ENCODE data around the gene DACT2. TPM values are rescaled to one million over a fixed set of nuclear protein-coding genes. Genes with fewer than 3 reads are reported as not detected.
A peak's percentile ranks its signal among the peaks of the same experiment; 100 is the strongest.
"Not testable (repeated sequence)": the region's sequence is repeated elsewhere in the genome, so short reads cannot be mapped to it uniquely, and the experiment has no call there.

Gene DACT2
- polyA plus RNA-seq, 1 donor from 2014 or later, result not detected

- H3K9me3 Mint-ChIP-seq, result peaks cover 4 to 20% (median 6%) of the 10 kb centered on the region in 3 donors
- H3K36me3 Mint-ChIP-seq, result no peaks in the 10 kb centered on the region
- no peaks in the 10 kb centered on the region for H3K4me1 Mint-ChIP-seq
- H3K4me3 Mint-ChIP-seq, result no peak overlapping the region
- H3K27me3 Mint-ChIP-seq, result peaks cover 4% of the 10 kb centered on the region
- no peak overlapping the region for H3K27ac Mint-ChIP-seq
These were observed 39.4 kb upstream of the DACT2 start for GRCh38 chr6:168358842-168359420.

DNA sequence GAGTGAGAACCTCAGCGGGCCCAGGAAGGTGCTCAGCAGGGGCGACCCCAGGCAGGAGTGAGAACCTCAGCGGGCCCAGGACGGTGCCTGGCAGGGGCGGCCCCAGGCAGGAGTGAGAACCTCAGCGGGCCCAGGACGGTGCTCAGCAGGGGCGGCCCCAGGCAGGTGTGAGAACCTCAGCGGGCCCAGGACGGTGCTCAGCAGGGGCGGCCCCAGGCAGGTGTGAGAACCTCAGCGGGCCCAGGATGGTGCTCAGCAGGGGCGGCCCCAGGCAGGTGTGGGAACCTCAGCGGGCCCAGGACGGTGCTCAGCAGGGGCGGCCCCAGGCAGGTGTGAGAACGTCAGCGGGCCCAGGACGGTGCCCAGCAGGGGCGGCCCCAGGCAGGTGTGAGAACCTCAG lies 37.3 kb upstream of the DACT2 start:
- not testable (repeated sequence) for H3K4me1 Mint-ChIP-seq, H3K4me3 Mint-ChIP-seq, H3K27me3 Mint-ChIP-seq, H3K36me3 Mint-ChIP-seq, H3K27ac Mint-ChIP-seq
- peaks cover 4 to 18% (median 6%) of the 10 kb centered on the region in 3 donors for H3K9me3 Mint-ChIP-seq

GRCh38 chr6:168355716-168356522 lies 36.3 kb upstream of the DACT2 start:
- Mint-ChIP-seq H3K36me3 (no peaks in the 10 kb centered on the region), H3K4me3 (no peak overlapping the region), H3K9me3 (peaks cover 2 to 17% (median 3%) of the 10 kb centered on the region in 3 donors), H3K4me1 (no peaks in the 10 kb centered on the region), H3K27me3 (peaks cover 1% of the 10 kb centered on the region), H3K27ac (no peak overlapping the region)

DNA sequence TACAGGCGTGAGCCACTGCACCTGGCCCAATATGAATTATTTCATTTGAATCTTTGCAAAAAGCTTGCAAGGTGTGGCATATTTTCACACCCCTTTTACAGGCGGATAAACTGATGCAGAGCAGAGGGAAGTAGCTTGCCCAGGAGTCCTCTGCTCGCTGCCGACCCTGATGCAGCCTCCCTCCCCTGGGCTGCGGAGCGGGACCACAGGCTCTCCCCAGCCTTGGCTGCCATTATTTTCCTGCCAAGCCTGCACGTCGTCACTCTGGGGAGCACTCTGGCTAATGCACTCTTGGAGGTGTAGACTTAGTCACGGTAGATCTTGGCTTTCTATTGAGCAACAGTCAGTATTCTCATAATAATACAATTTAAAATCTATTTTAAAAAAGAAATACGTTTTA lies 34.8 kb upstream of the DACT2 start:
- H3K27me3 Mint-ChIP-seq, result peaks cover 1% of the 10 kb centered on the region
- H3K4me3 Mint-ChIP-seq, result no peak overlapping the region
- peaks cover 0 to 15% (median 6%) of the 10 kb centered on the region in 3 donors for H3K9me3 Mint-ChIP-seq

DNA sequence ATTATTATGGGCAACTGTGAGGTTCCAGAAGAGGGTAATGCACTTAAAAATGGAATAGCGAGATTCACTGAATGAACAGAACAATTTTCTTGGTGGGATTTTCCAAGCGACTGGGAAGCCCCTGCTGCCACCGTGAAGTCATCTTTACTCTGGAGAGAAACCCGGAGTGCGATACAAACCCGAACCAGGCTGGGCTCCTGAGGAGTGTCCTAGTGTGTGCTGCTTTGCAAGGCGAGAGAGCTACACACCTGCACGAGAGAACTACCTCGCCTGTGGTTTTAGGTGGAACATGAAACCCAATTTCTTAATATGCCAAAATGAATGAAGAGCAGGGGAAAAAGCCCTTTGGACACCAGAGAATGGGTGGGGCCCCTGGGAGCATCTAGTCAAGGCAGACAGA lies 33.5 kb upstream of the DACT2 start:
- Mint-ChIP-seq H3K9me3 (peaks cover 0 to 14% (median 6%) of the 10 kb centered on the region in 3 donors), H3K4me1 (no peaks in the 10 kb centered on the region), H3K27me3 (peaks cover 1% of the 10 kb centered on the region), H3K4me3 (no peak overlapping the region), H3K36me3 (no peaks in the 10 kb centered on the region), H3K27ac (no peak overlapping the region)

More for the DNA sequence above, 34.8 kb upstream of the DACT2 start:
- H3K27ac Mint-ChIP-seq, result no peak overlapping the region
- no peaks in the 10 kb centered on the region for H3K4me1 Mint-ChIP-seq
- H3K36me3 Mint-ChIP-seq, result no peaks in the 10 kb centered on the region

- peaks cover 1% of the 10 kb centered on the region for H3K27me3 Mint-ChIP-seq
- no peaks in the 10 kb centered on the region for H3K36me3 Mint-ChIP-seq
- H3K27ac Mint-ChIP-seq, result no peak overlapping the region
- no peaks in the 10 kb centered on the region for H3K4me1 Mint-ChIP-seq
- H3K4me3 Mint-ChIP-seq, result no peak overlapping the region
- H3K9me3 Mint-ChIP-seq, result peaks cover 0 to 14% (median 6%) of the 10 kb centered on the region in 3 donors
These were observed 32.5 kb upstream of the DACT2 start for GRCh38 chr6:168352096-168352495.

- Mint-ChIP-seq H3K9me3 (peaks cover 0 to 14% (median 6%) of the 10 kb centered on the region in 3 donors), H3K36me3 (no peaks in the 10 kb centered on the region), H3K4me1 (no peaks in the 10 kb centered on the region), H3K4me3 (no peak overlapping the region), H3K27me3 (peaks cover 10% of the 10 kb centered on the region), H3K27ac (no peak overlapping the region)
These were observed 30.2 kb upstream of the DACT2 start for GRCh38 chr6:168349718-168350210.

GRCh38 chr6:168348186-168348585 lies 28.6 kb upstream of the DACT2 start:
- Mint-ChIP-seq H3K27ac (peak overlapping the region in 1 of 3 donors; percentile 35), H3K4me1 (peaks cover 0 to 1% (median 0%) of the 10 kb centered on the region in 3 donors), H3K27me3 (peaks cover 13% of the 10 kb centered on the region)

DNA sequence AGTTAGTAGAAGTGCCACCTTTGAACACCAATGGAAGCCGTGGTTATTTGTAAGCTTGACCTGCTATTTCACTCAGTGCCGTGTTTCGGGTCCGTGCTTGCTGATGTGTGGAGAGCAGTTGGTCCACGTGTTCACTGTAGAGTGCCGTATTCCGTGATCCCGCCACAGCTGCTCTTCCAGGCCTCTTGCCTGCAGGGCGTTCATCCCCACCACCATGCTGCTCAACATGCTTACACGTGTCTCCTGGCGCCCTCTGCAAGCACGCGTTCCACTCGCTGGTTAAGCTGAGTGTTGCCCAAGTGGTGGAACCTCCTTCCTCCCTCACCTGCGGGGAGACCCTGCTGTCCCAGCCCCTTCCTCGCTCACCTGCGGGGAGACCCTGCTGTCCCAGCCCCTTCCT lies 28.0 kb upstream of the DACT2 start:
- Mint-ChIP-seq H3K27me3 (peaks cover 13% of the 10 kb centered on the region), H3K9me3 (peaks cover 0 to 14% (median 4%) of the 10 kb centered on the region in 3 donors), H3K36me3 (peaks cover 1% of the 10 kb centered on the region), H3K4me3 (no peak overlapping the region), H3K27ac (no peak overlapping the region), H3K4me1 (peaks cover 0 to 1% (median 0%) of the 10 kb centered on the region in 3 donors)

More at GRCh38 chr6:168348186-168348585, 28.6 kb upstream of the DACT2 start:
- Mint-ChIP-seq H3K36me3 (peaks cover 1% of the 10 kb centered on the region), H3K4me3 (no peak overlapping the region), H3K9me3 (peaks cover 0 to 14% (median 4%) of the 10 kb centered on the region in 3 donors)

DNA sequence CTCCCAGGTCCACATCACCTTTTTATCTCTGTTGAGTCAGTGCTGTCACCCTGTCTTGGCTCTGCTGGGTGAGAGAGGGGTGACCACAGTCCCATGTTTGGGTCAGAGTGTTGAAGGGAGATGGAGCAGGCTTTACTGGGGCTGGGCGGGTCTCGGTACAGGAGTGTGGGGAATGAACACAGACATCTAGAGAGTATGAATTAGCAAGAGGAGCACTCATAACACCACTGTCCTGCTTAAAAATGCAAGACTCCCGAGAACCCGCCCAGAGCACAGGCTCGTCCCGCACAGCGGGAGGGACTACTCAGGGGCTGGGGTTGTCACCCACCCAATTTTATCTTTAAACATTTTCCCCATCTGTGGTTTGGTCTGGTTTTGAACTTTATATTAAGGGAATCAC lies 27.5 kb upstream of the DACT2 start:
- Mint-ChIP-seq H3K36me3 (peaks cover 1% of the 10 kb centered on the region), H3K27me3 (peaks cover 13% of the 10 kb centered on the region), H3K27ac (no peak overlapping the region)

DNA sequence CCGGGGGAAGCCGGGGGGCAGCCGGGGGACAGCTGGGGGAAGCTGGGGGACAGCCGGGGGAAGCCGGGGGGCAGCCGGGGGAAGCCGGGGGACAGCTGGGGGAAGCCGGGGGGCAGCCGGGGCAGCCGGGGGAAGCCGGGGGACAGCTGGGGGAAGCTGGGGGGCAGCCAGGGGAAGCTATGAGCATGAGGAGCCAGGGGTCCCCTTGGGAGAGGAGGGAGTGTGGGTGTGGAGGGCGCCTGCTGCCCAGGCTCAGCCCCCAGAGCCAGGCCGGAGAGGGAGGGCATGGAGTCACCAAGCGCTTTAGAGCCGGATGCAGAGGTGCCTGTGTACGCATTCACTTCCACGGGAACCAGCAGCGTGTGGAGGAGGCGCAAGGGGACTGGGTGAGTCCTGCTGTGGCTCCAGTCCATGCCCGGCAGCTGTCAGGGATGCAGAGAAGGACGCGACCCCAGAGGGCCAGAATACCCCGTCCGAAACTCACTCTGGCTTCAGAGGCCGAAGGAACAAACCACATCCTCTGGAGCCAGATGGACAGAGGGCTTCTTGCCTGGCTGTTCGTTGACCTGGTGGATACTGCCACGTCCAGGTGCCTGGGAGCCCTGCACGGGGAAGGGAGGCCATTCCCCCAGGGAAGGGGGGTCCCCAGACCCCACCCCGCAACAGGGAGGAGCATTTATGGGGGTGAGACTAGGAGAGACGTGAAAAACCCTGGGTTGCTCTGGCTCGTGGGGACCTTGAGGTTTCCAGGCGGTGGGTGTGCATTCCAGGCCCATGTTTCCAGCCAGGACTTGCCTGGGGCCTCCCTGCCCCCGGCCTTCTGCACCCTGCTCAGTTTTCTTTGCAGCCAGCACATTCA lies 26.5 kb upstream of the DACT2 start:
- Mint-ChIP-seq H3K4me3 (no peak overlapping the region), H3K27ac (no peak overlapping the region)

More for the DNA sequence above, 27.5 kb upstream of the DACT2 start:
- Mint-ChIP-seq H3K9me3 (peaks cover 0 to 14% (median 4%) of the 10 kb centered on the region in 3 donors), H3K4me3 (no peak overlapping the region), H3K4me1 (peaks cover 0 to 1% (median 0%) of the 10 kb centered on the region in 3 donors)

GRCh38 chr6:168345266-168345665 lies 25.7 kb upstream of the DACT2 start:
- Mint-ChIP-seq H3K4me3 (no peak overlapping the region), H3K36me3 (peaks cover 3% of the 10 kb centered on the region), H3K27me3 (peaks cover 13% of the 10 kb centered on the region), H3K27ac (peak overlapping the region in 1 of 3 donors; percentile 50), H3K4me1 (peaks cover 0 to 1% (median 0%) of the 10 kb centered on the region in 3 donors), H3K9me3 (peaks cover 0 to 4% (median 0%) of the 10 kb centered on the region in 3 donors)

More for the DNA sequence above, 26.5 kb upstream of the DACT2 start:
- peaks cover 1% of the 10 kb centered on the region for H3K36me3 Mint-ChIP-seq
- peaks cover 0 to 7% (median 4%) of the 10 kb centered on the region in 3 donors for H3K9me3 Mint-ChIP-seq
- H3K4me1 Mint-ChIP-seq, result peaks cover 0 to 1% (median 0%) of the 10 kb centered on the region in 3 donors
- peaks cover 13% of the 10 kb centered on the region for H3K27me3 Mint-ChIP-seq

GRCh38 chr6:168344338-168344737 lies 24.8 kb upstream of the DACT2 start:
- H3K36me3 Mint-ChIP-seq, result peaks cover 3% of the 10 kb centered on the region
- H3K27ac Mint-ChIP-seq, result no peak overlapping the region
- H3K4me1 Mint-ChIP-seq, result peaks cover 0 to 1% (median 0%) of the 10 kb centered on the region in 3 donors
- no peak overlapping the region for H3K4me3 Mint-ChIP-seq
- H3K9me3 Mint-ChIP-seq, result peaks cover 0 to under 1% (median 0%) of the 10 kb centered on the region in 3 donors
- H3K27me3 Mint-ChIP-seq, result peaks cover 13% of the 10 kb centered on the region

GRCh38 chr6:168343239-168344150 lies 23.9 kb upstream of the DACT2 start:
- peaks cover 13% of the 10 kb centered on the region for H3K27me3 Mint-ChIP-seq
- H3K9me3 Mint-ChIP-seq, result peaks cover 0 to 5% (median 0%) of the 10 kb centered on the region in 3 donors
- H3K27ac Mint-ChIP-seq, result no peak overlapping the region
- H3K4me1 Mint-ChIP-seq, result peaks cover 0 to 1% (median 0%) of the 10 kb centered on the region in 3 donors
- no peak overlapping the region for H3K4me3 Mint-ChIP-seq
- H3K36me3 Mint-ChIP-seq, result peaks cover 3% of the 10 kb centered on the region
